K562 (cell line): ENCODE results near the gene ZSCAN5C. TPM values are rescaled to one million over a fixed set of nuclear protein-coding genes. Genes with fewer than 3 reads are reported as not detected.
A peak's percentile ranks its signal among the peaks of the same experiment; 100 is the strongest.

Experiments used
- CBX2 ChIP-seq: fragments of 200-600 bp; sonication (generic); IDR thresholded peaks from one replicate; pipeline ENCODE4 v1.6.1; 2012; ENCODE audit warnings: mild to moderate bottlenecking, low read length, inconsistent platforms; ENCODE audit not compliant: insufficient read depth, poor library complexity, severe bottlenecking
- FOXJ2 ChIP-seq: fragments of 200-800 bp; sonication (Bioruptor generic); IDR thresholded peaks from 2 replicates; pipeline ENCODE4 v1.6.1; 2016; ENCODE audit warnings: missing genetic modification characterization, missing compliant biosample characterization
- JUND ChIP-seq, 2 experiments: IDR thresholded peaks; 2 replicates in 1 of 2; 3 replicates in 1 of 2; pipeline ENCODE4 v1.6.1; 2011; ENCODE audit warnings: borderline replicate concordance in 2 of 2, low read depth in 2 of 2, low read length in 2 of 2, improper control_type of control experiment in 1 of 2, missing biosample characterization in 1 of 2, missing genetic modification characterization in 1 of 2, missing genetic modification reagents in 1 of 2
- MGA ChIP-seq: fragments of 450-650 bp; IDR thresholded peaks from 2 replicates; pipeline ENCODE4 v1.6.1; 2016; ENCODE audit warnings: mild to moderate bottlenecking, moderate library complexity
- NONO ChIP-seq, 2 experiments: fragments of 200-400 bp in 1 of 2; fragments of 450-650 bp in 1 of 2; formaldehyde crosslinking in 1 of 2; IDR thresholded peaks; 2 replicates each; pipeline ENCODE4 v1.6.1; 2017; ENCODE audit warnings: low read depth in 2 of 2, mild to moderate bottlenecking in 2 of 2, moderate library complexity in 2 of 2, low read length in 1 of 2
- SPI1 ChIP-seq: IDR thresholded peaks from 2 replicates; pipeline ENCODE4 v1.6.1; 2011; ENCODE audit warnings: low read depth, low read length, control low read depth, borderline replicate concordance
- SUPT5H ChIP-seq: fragments of 450-650 bp; IDR thresholded peaks from 2 replicates; pipeline ENCODE4 v1.6.1; 2016
- USF1 ChIP-seq: sonication (generic); formaldehyde crosslinking; IDR thresholded peaks from 2 replicates; pipeline ENCODE4 v1.9.0; 2022; ENCODE audit warnings: mild to moderate bottlenecking, missing genetic modification reagents
- ZNF584 ChIP-seq: fragments of 200-800 bp; sonication (Bioruptor generic); IDR thresholded peaks from 2 replicates; pipeline ENCODE4 v1.6.1; 2016; ENCODE audit warnings: low read depth, mild to moderate bottlenecking, missing genetic modification characterization, missing compliant biosample characterization
- polyA plus RNA-seq, 8 experiments: library from polyadenylated mRNA; depleted of rRNA in 4 of 8; stranded (reverse) in 5 of 8; unstranded in 3 of 8; fragments of >200 nt; fragmentation: Nextera tagmentation in 2 of 8; fragmentation: Illumina TruSeq in 1 of 8; extraction: Ambion mirVana in 2 of 8; extraction: Trizol in 1 of 8; gene quantifications; 2 replicates each; pipeline versions ENCODE4 v1.2.1 to v1.2.3, GENCODE V29; 2011 to 2014; ENCODE audit warnings: inconsistent platforms in 1 of 8, missing spikeins in 1 of 8
- total RNA-seq, 7 experiments: library from RNA; depleted of rRNA in 6 of 7; stranded (reverse); fragments of >200 nt in 6 of 7; fragmentation: Illumina TruSeq in 2 of 7; extraction: Trizol in 2 of 7; gene quantifications; 2 replicates each; pipeline versions ENCODE4 v1.2.1 to v1.2.3, GENCODE V29; 2011 to 2021; ENCODE audit warnings: low replicate concordance in 1 of 7

The ZSCAN5C gene
- total and polyA plus RNA-seq, 9 of the 15 experiments (the other 6 are each of a cell fraction or from before 2014, with no cell fraction given) = 0.07 TPM; not detected in 8

- TF ChIP-seq NONO (IDR thresholded peaks at IDR 0.05; ENCODE audit: low read depth in 2 of 2, low read length in 1 of 2) (no peak), SPI1 (no peak), JUND (IDR thresholded peaks at IDR 0.05; ENCODE audit: borderline replicate concordance, low read depth, low read length) (peak; percentile 75), JUND (tag; IDR thresholded peaks at IDR 0.05; ENCODE audit: borderline replicate concordance, low read depth, low read length) (peak; percentile 37; the same call in 1 of the 3 replicates), ZNF584 (CRISPR knock-in tag) (no peak), FOXJ2 (tag) (no peak), MGA (peak; percentile 54), SUPT5H (no peak), USF1 (CRISPR knock-in tag) (peak; percentile 87), CBX2 (no peak)
These were observed 31.8 kb upstream of the ZSCAN5C start (continued) for GRCh38 chr19:56170261-56170660.
